Measurements from ENCODE around the gene SEZ6.
"Not testable (repeated sequence)": the region's sequence is repeated elsewhere in the genome, so short reads cannot be mapped to it uniquely, and the experiment has no call there.

Gene SEZ6

GRCh38 chr17:28940142-28940541, 65.7 kb downstream of the SEZ6 start:
- no peaks in the 10 kb centered on the region for H3K27me3 ChIP-seq (ENCODE audit: low read depth, low read length)
- H3K4me1 ChIP-seq (ENCODE audit: control insufficient read depth in 1 of 2, insufficient read depth in 2 of 2, low read length in 2 of 2) = peaks cover 12 to 54% of the 10 kb centered on the region in 2 donors
- H3K4me3 ChIP-seq (ENCODE audit: low read depth in 1 of 2, low read length in 2 of 2) = no peak overlapping the region
- H3K27ac ChIP-seq (ENCODE audit: low read length) = no peak overlapping the region
- no peaks in the 10 kb centered on the region for H3K9me3 ChIP-seq (ENCODE audit: control insufficient read depth in 1 of 2, low read length in 2 of 2)
- no peaks in the 10 kb centered on the region for H3K36me3 ChIP-seq (ENCODE audit: control insufficient read depth in 1 of 2, insufficient read depth in 2 of 2, low read length in 2 of 2)

GRCh38 chr17:28938552-28938951, 67.3 kb downstream of the SEZ6 start:
- no peak overlapping the region for H3K27ac ChIP-seq (ENCODE audit: low read length)
- H3K9me3 ChIP-seq (ENCODE audit: control insufficient read depth in 1 of 2, low read length in 2 of 2) = no peaks in the 10 kb centered on the region
- no peaks in the 10 kb centered on the region for H3K36me3 ChIP-seq (ENCODE audit: control insufficient read depth in 1 of 2, insufficient read depth in 2 of 2, low read length in 2 of 2)
- H3K27me3 ChIP-seq (ENCODE audit: low read depth, low read length) = no peaks in the 10 kb centered on the region
- peaks cover 12 to 48% of the 10 kb centered on the region in 2 donors for H3K4me1 ChIP-seq (ENCODE audit: control insufficient read depth in 1 of 2, insufficient read depth in 2 of 2, low read length in 2 of 2)
- H3K4me3 ChIP-seq (ENCODE audit: low read depth in 1 of 2, low read length in 2 of 2) = no peak overlapping the region

- Histone ChIP-seq H3K27ac (ENCODE audit: low read length) (no peak overlapping the region), H3K4me3 (ENCODE audit: low read depth in 1 of 2, low read length in 2 of 2) (no peak overlapping the region), H3K9me3 (ENCODE audit: control insufficient read depth in 1 of 2, low read length in 2 of 2) (no peaks in the 10 kb centered on the region), H3K36me3 (ENCODE audit: control insufficient read depth in 1 of 2, insufficient read depth in 2 of 2, low read length in 2 of 2) (no peaks in the 10 kb centered on the region), H3K27me3 (ENCODE audit: low read depth, low read length) (no peaks in the 10 kb centered on the region), H3K4me1 (ENCODE audit: control insufficient read depth in 1 of 2, insufficient read depth in 2 of 2, low read length in 2 of 2) (peaks cover 12 to 55% of the 10 kb centered on the region in 2 donors)
These were observed 68.6 kb downstream of the SEZ6 start for GRCh38 chr17:28937044-28937729.

- Histone ChIP-seq H3K4me1 (ENCODE audit: control insufficient read depth in 1 of 2, insufficient read depth in 2 of 2, low read length in 2 of 2) (peaks cover 12 to 55% of the 10 kb centered on the region in 2 donors), H3K9me3 (ENCODE audit: control insufficient read depth in 1 of 2, low read length in 2 of 2) (no peaks in the 10 kb centered on the region), H3K27me3 (ENCODE audit: low read depth, low read length) (no peaks in the 10 kb centered on the region), H3K4me3 (ENCODE audit: low read depth in 1 of 2, low read length in 2 of 2) (no peak overlapping the region), H3K27ac (ENCODE audit: low read length) (no peak overlapping the region), H3K36me3 (ENCODE audit: control insufficient read depth in 1 of 2, insufficient read depth in 2 of 2, low read length in 2 of 2) (no peaks in the 10 kb centered on the region)
These were observed 69.9 kb downstream of the SEZ6 start for GRCh38 chr17:28935744-28936460.

- H3K27ac ChIP-seq (ENCODE audit: low read length); H3K4me3 ChIP-seq (ENCODE audit: low read depth in 1 of 2, low read length in 2 of 2): not testable (repeated sequence)
- H3K4me1 ChIP-seq (ENCODE audit: control insufficient read depth in 1 of 2, insufficient read depth in 2 of 2, low read length in 2 of 2) = peaks cover 12 to 42% of the 10 kb centered on the region in 2 donors
These were observed 71.3 kb downstream of the SEZ6 start for GRCh38 chr17:28934508-28934907.

GRCh38 chr17:28929787-28930186, 76.0 kb downstream of the SEZ6 start:
- Histone ChIP-seq H3K4me1 (ENCODE audit: control insufficient read depth in 1 of 2, insufficient read depth in 2 of 2, low read length in 2 of 2) (peaks cover 8 to 14% of the 10 kb centered on the region in 2 donors), H3K4me3 (ENCODE audit: low read depth in 1 of 2, low read length in 2 of 2) (no peak overlapping the region), H3K36me3 (ENCODE audit: control insufficient read depth in 1 of 2, insufficient read depth in 2 of 2, low read length in 2 of 2) (peaks cover 13 to 15% of the 10 kb centered on the region in 2 donors), H3K27me3 (ENCODE audit: low read depth, low read length) (no peaks in the 10 kb centered on the region), H3K9me3 (ENCODE audit: control insufficient read depth in 1 of 2, low read length in 2 of 2) (no peaks in the 10 kb centered on the region), H3K27ac (ENCODE audit: low read length) (no peak overlapping the region)

More at GRCh38 chr17:28934508-28934907, 71.3 kb downstream of the SEZ6 start:
- not testable (repeated sequence) for H3K27me3 ChIP-seq (ENCODE audit: low read depth, low read length); H3K36me3 ChIP-seq (ENCODE audit: control insufficient read depth in 1 of 2, insufficient read depth in 2 of 2, low read length in 2 of 2); H3K9me3 ChIP-seq (ENCODE audit: control insufficient read depth in 1 of 2, low read length in 2 of 2)

- Histone ChIP-seq H3K4me3 (ENCODE audit: low read depth in 1 of 2, low read length in 2 of 2) (no peak overlapping the region), H3K9me3 (ENCODE audit: control insufficient read depth in 1 of 2, low read length in 2 of 2) (no peaks in the 10 kb centered on the region), H3K36me3 (ENCODE audit: control insufficient read depth in 1 of 2, insufficient read depth in 2 of 2, low read length in 2 of 2) (peaks cover 18 to 19% of the 10 kb centered on the region in 2 donors), H3K4me1 (ENCODE audit: control insufficient read depth in 1 of 2, insufficient read depth in 2 of 2, low read length in 2 of 2) (peaks cover 8 to 15% of the 10 kb centered on the region in 2 donors), H3K27me3 (ENCODE audit: low read depth, low read length) (no peaks in the 10 kb centered on the region), H3K27ac (ENCODE audit: low read length) (no peak overlapping the region)
These were observed 77.8 kb downstream of the SEZ6 start for GRCh38 chr17:28928061-28928460.

- H3K27ac ChIP-seq (ENCODE audit: low read length) = peak overlapping the region; percentile 70
These were observed 79.0 kb downstream of the SEZ6 start for GRCh38 chr17:28926786-28927185.

GRCh38 chr17:28926366-28926765, 79.5 kb downstream of the SEZ6 start:
- Histone ChIP-seq H3K4me3 (ENCODE audit: low read depth in 1 of 2, low read length in 2 of 2) (no peak overlapping the region), H3K4me1 (ENCODE audit: control insufficient read depth in 1 of 2, insufficient read depth in 2 of 2, low read length in 2 of 2) (peaks cover 4 to 8% of the 10 kb centered on the region in 2 donors), H3K27me3 (ENCODE audit: low read depth, low read length) (no peaks in the 10 kb centered on the region), H3K9me3 (ENCODE audit: control insufficient read depth in 1 of 2, low read length in 2 of 2) (no peaks in the 10 kb centered on the region), H3K36me3 (ENCODE audit: control insufficient read depth in 1 of 2, insufficient read depth in 2 of 2, low read length in 2 of 2) (peaks cover 22 to 25% of the 10 kb centered on the region in 2 donors), H3K27ac (ENCODE audit: low read length) (peak overlapping the region; percentile 70)

More at GRCh38 chr17:28926786-28927185, 79.0 kb downstream of the SEZ6 start:
- H3K4me1 ChIP-seq (ENCODE audit: control insufficient read depth in 1 of 2, insufficient read depth in 2 of 2, low read length in 2 of 2) = peaks cover 4 to 8% of the 10 kb centered on the region in 2 donors
- peaks cover 18 to 21% of the 10 kb centered on the region in 2 donors for H3K36me3 ChIP-seq (ENCODE audit: control insufficient read depth in 1 of 2, insufficient read depth in 2 of 2, low read length in 2 of 2)
- no peak overlapping the region for H3K4me3 ChIP-seq (ENCODE audit: low read depth in 1 of 2, low read length in 2 of 2)
- no peaks in the 10 kb centered on the region for H3K27me3 ChIP-seq (ENCODE audit: low read depth, low read length)
- H3K9me3 ChIP-seq (ENCODE audit: control insufficient read depth in 1 of 2, low read length in 2 of 2) = no peaks in the 10 kb centered on the region

GRCh38 chr17:28925912-28926365, 79.9 kb downstream of the SEZ6 start:
- no peak overlapping the region for H3K4me3 ChIP-seq (ENCODE audit: low read depth in 1 of 2, low read length in 2 of 2)
- H3K4me1 ChIP-seq (ENCODE audit: control insufficient read depth in 1 of 2, insufficient read depth in 2 of 2, low read length in 2 of 2) = peaks cover 4 to 8% of the 10 kb centered on the region in 2 donors
- peak overlapping the region; percentile 70 for H3K27ac ChIP-seq (ENCODE audit: low read length)
- peaks cover 24 to 29% of the 10 kb centered on the region in 2 donors for H3K36me3 ChIP-seq (ENCODE audit: control insufficient read depth in 1 of 2, insufficient read depth in 2 of 2, low read length in 2 of 2)
- H3K27me3 ChIP-seq (ENCODE audit: low read depth, low read length) = no peaks in the 10 kb centered on the region
- no peaks in the 10 kb centered on the region for H3K9me3 ChIP-seq (ENCODE audit: control insufficient read depth in 1 of 2, low read length in 2 of 2)

GRCh38 chr17:28920201-28920600, 85.6 kb downstream of the SEZ6 start:
- Histone ChIP-seq H3K4me1 (ENCODE audit: control insufficient read depth in 1 of 2, insufficient read depth in 2 of 2, low read length in 2 of 2) (peaks cover 0 to 4% of the 10 kb centered on the region in 2 donors), H3K27me3 (ENCODE audit: low read depth, low read length) (no peaks in the 10 kb centered on the region), H3K4me3 (ENCODE audit: low read depth in 1 of 2, low read length in 2 of 2) (no peak overlapping the region), H3K9me3 (ENCODE audit: control insufficient read depth in 1 of 2, low read length in 2 of 2) (no peaks in the 10 kb centered on the region), H3K27ac (ENCODE audit: low read length) (no peak overlapping the region), H3K36me3 (ENCODE audit: control insufficient read depth in 1 of 2, insufficient read depth in 2 of 2, low read length in 2 of 2) (peaks cover 58 to 69% of the 10 kb centered on the region in 2 donors)

Measured in muscle layer of duodenum (tissue), 2 donors.